ENCODE results near the gene TBXAS1. TPM values are rescaled to one million over a fixed set of nuclear protein-coding genes. Genes with fewer than 3 reads are reported as not detected.
A peak's percentile ranks its signal among the peaks of the same experiment; 100 is the strongest.

TBXAS1 gene
- total and polyA plus RNA-seq, 2 donors (not counting 3 experiments of a cell fraction or from before 2014, with no cell fraction given): 2.1 to 4.3 TPM

- no peak overlapping the region for H3K27ac ChIP-seq (ENCODE audit: insufficient read depth, low read depth, low read length)
- DNase-seq (ENCODE audit: low read depth, low spot score) (no peak), FAIRE-seq (peak; percentile 8)
- H3K27me3 ChIP-seq (ENCODE audit: control insufficient read depth in 2 of 2, insufficient read depth in 2 of 2, low read length in 2 of 2): no peaks in the 10 kb centered on the region
- no peaks in the 10 kb centered on the region for H3K4me1 ChIP-seq (ENCODE audit: control insufficient read depth, extremely low read depth, insufficient read depth, low read length)
- CTCF ChIA-PET: interaction anchor here (0.5 to 12.2 kb wide), 16 partner anchors 11 to 571 kb away, joined by 3 to 233 read pairs (median 4); no protein-coding TSS in a partner anchor
- H3K79me2 ChIP-seq (ENCODE audit: control insufficient read depth, insufficient read depth, low read length): no peaks in the 10 kb centered on the region
- no TSS peak for BruUV-seq (replicated peaks)
- no peaks in the 10 kb centered on the region for H3K9me1 ChIP-seq (replicated peaks; ENCODE audit: control insufficient read depth, extremely low read depth, insufficient read depth, low read length)
- no peaks in the 10 kb centered on the region for H3K9me3 ChIP-seq (replicated peaks; ENCODE audit: control insufficient read depth, insufficient read depth, low read length)
- POLR2A ChIA-PET: no interaction called here
- H2AFZ ChIP-seq (ENCODE audit: low read depth, low read length): no peak overlapping the region
- intact Hi-C loops (cut with micrococcal nuclease) (loop anchor here (2.0 kb wide), 1 partner anchor 55 kb away; no protein-coding TSS in a partner anchor), dilution Hi-C loops (cut with MboI; ENCODE audit: extremely low pct_ligation_motif_present, low sequenced_read_pairs) (loop anchor here (25.0 kb wide), 1 partner anchor 393 kb away; no protein-coding TSS in a partner anchor)
- H3K36me3 ChIP-seq (ENCODE audit: control insufficient read depth in 2 of 2, extremely low read depth in 1 of 2, insufficient read depth in 2 of 2, low read length in 2 of 2): no peaks in the 10 kb centered on the region
- no peak overlapping the region for H3K9ac ChIP-seq (replicated peaks; ENCODE audit: extremely low read depth, insufficient read depth, low read length)
- TF ChIP-seq POLR2AphosphoS5 (IDR thresholded peaks at IDR 0.05; ENCODE audit: insufficient read depth, low read depth, low read length) (no peak), MAX (IDR thresholded peaks at IDR 0.05; ENCODE audit: insufficient read depth, insufficient read length) (no peak), CTCF (IDR thresholded peaks at IDR 0.05; ENCODE audit: extremely low read depth in 1 of 2, insufficient read depth in 1 of 2, low read depth in 1 of 2, low read length in 2 of 2) (no peak), EZH2 (IDR thresholded peaks at IDR 0.05; ENCODE audit: borderline replicate concordance, low read depth, low read length, severe bottlenecking) (no peak), JUN (IDR thresholded peaks at IDR 0.05; ENCODE audit: borderline replicate concordance, insufficient read depth, insufficient read length, low read depth) (no peak), GATA2 (IDR thresholded peaks at IDR 0.05; ENCODE audit: insufficient read depth, insufficient read length, low read depth, low read length) (no peak), POLR2A (IDR thresholded peaks at IDR 0.05; ENCODE audit: low read depth, low read length) (no peak), FOS (IDR thresholded peaks at IDR 0.05; ENCODE audit: borderline replicate concordance, insufficient read depth, low read length) (no peak)
- no peak overlapping the region for H3K4me3 ChIP-seq (replicated peaks in 1 of 3; ENCODE audit: insufficient read depth in 1 of 3, low read depth in 1 of 3, low read length in 3 of 3)
- H4K20me1 ChIP-seq (replicated peaks; ENCODE audit: control insufficient read depth, extremely low read depth, insufficient read depth, low read length): no peaks in the 10 kb centered on the region
- H3K4me2 ChIP-seq (ENCODE audit: insufficient read depth, low read length): no peak overlapping the region
These were observed 176.3 kb downstream of the TBXAS1 start for GRCh38 chr7:140005341-140005740.
